Fibroblast of lung (primary cell): ENCODE data around the gene POLR1B. TPM values are rescaled to one million over a fixed set of nuclear protein-coding genes. Genes with fewer than 3 reads are reported as not detected.

Experiments
- DNase-seq, 2 donors: peaks; one replicate each; pipeline versions ENCODE4 v3.0.0 to v3.0.0-alpha.2; 2010; ENCODE audit warnings: low read depth in 2 of 2
- H2AFZ ChIP-seq: 2 replicates; pipeline ENCODE4 v1.5.1; 2012; ENCODE audit warnings: low read length, control low read depth, inconsistent platforms
- H3K27ac ChIP-seq: 2 replicates; pipeline ENCODE4 v1.5.1; 2011; ENCODE audit warnings: low read length, control low read depth; ENCODE audit not compliant: insufficient read depth
- H3K27me3 ChIP-seq: 2 replicates; pipeline ENCODE4 v1.5.1; 2011; ENCODE audit warnings: mild to moderate bottlenecking, low read length; ENCODE audit not compliant: control insufficient read depth, insufficient read depth
- H3K36me3 ChIP-seq: 2 replicates; pipeline ENCODE4 v1.5.1; 2011; ENCODE audit warnings: low read length; ENCODE audit not compliant: control insufficient read depth, insufficient read depth
- H3K4me1 ChIP-seq: 2 replicates; pipeline ENCODE4 v1.5.1; 2011; ENCODE audit warnings: low read length; ENCODE audit not compliant: control insufficient read depth, insufficient read depth; ENCODE audit errors: extremely low read depth
- H3K4me2 ChIP-seq: 2 replicates; pipeline ENCODE4 v1.5.1; 2011; ENCODE audit warnings: low read length, control low read depth; ENCODE audit not compliant: insufficient read depth; ENCODE audit errors: extremely low read depth
- H3K4me3 ChIP-seq, 4 experiments: fragments of 200-600 bp in 1 of 4; sonication (generic) in 1 of 4; replicated peaks in 1 of 4; 2 replicates each; pipeline ENCODE4 v1.5.1; 2011 to 2016; ENCODE audit warnings: low read length in 4 of 4, low read depth in 3 of 4, mild to moderate bottlenecking in 3 of 4, control low read depth in 2 of 4, inconsistent platforms in 1 of 4, mixed read lengths in 1 of 4; ENCODE audit not compliant: insufficient read depth in 1 of 4; ENCODE audit errors: control extremely low read depth in 1 of 4
- H3K79me2 ChIP-seq: 2 replicates; pipeline ENCODE4 v1.5.1; 2012; ENCODE audit warnings: mild to moderate bottlenecking, low read length, inconsistent platforms; ENCODE audit not compliant: control insufficient read depth, insufficient read depth
- H3K9ac ChIP-seq: 2 replicates; pipeline ENCODE4 v1.5.1; 2011; ENCODE audit warnings: mild to moderate bottlenecking, low read length, control low read depth; ENCODE audit not compliant: insufficient read depth
- H3K9me3 ChIP-seq: 2 replicates; pipeline ENCODE4 v1.5.1; 2012; ENCODE audit warnings: low read depth, low read length; ENCODE audit not compliant: control insufficient read depth, insufficient read depth
- H4K20me1 ChIP-seq: 2 replicates; pipeline ENCODE4 v1.5.1; 2011; ENCODE audit warnings: low read length; ENCODE audit not compliant: control insufficient read depth, insufficient read depth; ENCODE audit errors: extremely low read depth
- CTCF ChIP-seq, 2 donors: IDR thresholded peaks in 1 of 2; conservative IDR thresholded peaks in 1 of 2; 1 replicate in 1 of 2; 2 replicates in 1 of 2; pipeline ENCODE4 v1.5.1; 2011 to 2012; ENCODE audit warnings: low read length in 2 of 2, control low read depth in 1 of 2, inconsistent platforms in 1 of 2, low read depth in 1 of 2, mild to moderate bottlenecking in 1 of 2
- EZH2 ChIP-seq: IDR thresholded peaks from 2 replicates; pipeline ENCODE4 v1.5.1; 2012; ENCODE audit warnings: low read length, control low read depth, mild to moderate bottlenecking; ENCODE audit errors: missing control alignments
- polyA plus RNA-seq, 2 donors: library from polyadenylated mRNA; depleted of rRNA in 1 of 2; stranded (reverse) in 1 of 2; unstranded in 1 of 2; fragments of >200 nt; gene quantifications; 2 replicates each; pipeline ENCODE4 v1.2.1, GENCODE V29; 2011 to 2012; ENCODE audit warnings: missing spikeins in 1 of 2
- total RNA-seq: library from RNA; depleted of rRNA; stranded (reverse); fragments of >200 nt; gene quantifications from 2 replicates; pipeline ENCODE4 v1.2.1, GENCODE V29; 2014

POLR1B gene
- total and polyA plus RNA-seq, 2 donors (not counting 1 experiment from before 2014, with no cell fraction given) = 12.2 to 15.5 TPM

- TF ChIP-seq EZH2 (no peak), CTCF (conservative IDR thresholded peaks at IDR 0.05 in 1 of 2, IDR thresholded peaks at IDR 0.05 in 1 of 2; ENCODE audit: low read depth in 1 of 2, low read length in 2 of 2) (no peak)
- H3K27me3 ChIP-seq = no peaks in the 10 kb centered on the region
- no peaks in the 10 kb centered on the region for H3K79me2 ChIP-seq
- H3K36me3 ChIP-seq = no peaks in the 10 kb centered on the region
- H2AFZ ChIP-seq = no peak overlapping the region
- no peak overlapping the region for H3K4me3 ChIP-seq
- peak overlapping the region; percentile 38 for H3K4me2 ChIP-seq
- H3K4me1 ChIP-seq = peaks cover 40% of the 10 kb centered on the region
- H4K20me1 ChIP-seq = no peaks in the 10 kb centered on the region
- H3K9ac ChIP-seq = no peak overlapping the region
- H3K9me3 ChIP-seq = no peaks in the 10 kb centered on the region
- DNase-seq = peak; percentile 84 to 89
- H3K27ac ChIP-seq = peak overlapping the region; percentile 46
Observed at GRCh38 chr2:112623913-112624777, 81.9 kb downstream of the POLR1B start.

GRCh38 chr2:112625474-112626114 is 83.3 kb downstream of the POLR1B start:
- DNase-seq = no peak
- no peak for TF ChIP-seq EZH2
- TF ChIP-seq CTCF (conservative IDR thresholded peaks at IDR 0.05 in 1 of 2, IDR thresholded peaks at IDR 0.05 in 1 of 2; ENCODE audit: low read depth in 1 of 2, low read length in 2 of 2) = no peak
- Histone ChIP-seq H3K27me3 (no peaks in the 10 kb centered on the region), H3K79me2 (no peaks in the 10 kb centered on the region), H3K27ac (peak overlapping the region; percentile 79), H3K4me2 (no peak overlapping the region), H3K9ac (no peak overlapping the region), H3K4me1 (peaks cover 46% of the 10 kb centered on the region), H3K9me3 (no peaks in the 10 kb centered on the region), H3K4me3 (no peak overlapping the region), H4K20me1 (no peaks in the 10 kb centered on the region), H2AFZ (no peak overlapping the region), H3K36me3 (no peaks in the 10 kb centered on the region)

- Histone ChIP-seq H3K36me3 (no peaks in the 10 kb centered on the region), H3K9ac (no peak overlapping the region)
Observed at GRCh38 chr2:112626604-112627059, 84.4 kb downstream of the POLR1B start.

More at GRCh38 chr2:112626604-112627059, 84.4 kb downstream of the POLR1B start:
- peak; percentile 72 to 75 for DNase-seq
- Histone ChIP-seq H2AFZ (no peak overlapping the region), H3K27me3 (no peaks in the 10 kb centered on the region), H3K4me3 (peak overlapping the region in 1 of 4 experiments; percentile 21), H3K4me1 (peaks cover 48% of the 10 kb centered on the region), H4K20me1 (no peaks in the 10 kb centered on the region), H3K27ac (peak overlapping the region; percentile 79), H3K4me2 (peak overlapping the region; percentile 76), H3K79me2 (no peaks in the 10 kb centered on the region), H3K9me3 (no peaks in the 10 kb centered on the region)
- no peak for TF ChIP-seq EZH2
- TF ChIP-seq CTCF (conservative IDR thresholded peaks at IDR 0.05 in 1 of 2, IDR thresholded peaks at IDR 0.05 in 1 of 2; ENCODE audit: low read depth in 1 of 2, low read length in 2 of 2) = peak; percentile 89
